Measurements from ENCODE around the gene COL5A1.
"Not testable (repeated sequence)": the region's sequence is repeated elsewhere in the genome, so short reads cannot be mapped to it uniquely, and the experiment has no call there.

The COL5A1 gene

GRCh38 chr9:134680393-134681060, 38.9 kb downstream of the COL5A1 start:
- Histone ChIP-seq H3K9me3 (peaks cover 16% of the 10 kb centered on the region; the same call in 1 of the 2 replicates), H3K9ac (no peak overlapping the region), H3K36me3 (peaks cover 20% of the 10 kb centered on the region; the same call in 1 of the 2 replicates), H4K20me1 (peaks cover 94% of the 10 kb centered on the region), H3K27me3 (no peaks in the 10 kb centered on the region), H3K4me3 (no peak overlapping the region), H3K4me1 (peaks cover 28% of the 10 kb centered on the region), H3K4me2 (no peak overlapping the region), H3K27ac (no peak overlapping the region)
- no peak for TF ChIP-seq Cebpa-rat (IDR thresholded peaks at IDR 0.05)

GRCh38 chr9:134681061-134681661, 39.6 kb downstream of the COL5A1 start:
- no peak overlapping the region for H3K4me2 ChIP-seq
- no peak for TF ChIP-seq Cebpa-rat (IDR thresholded peaks at IDR 0.05)
- no peak overlapping the region for H3K4me3 ChIP-seq
- H3K27ac ChIP-seq: no peak overlapping the region
- H3K4me1 ChIP-seq: peaks cover 26% of the 10 kb centered on the region
- no peaks in the 10 kb centered on the region for H3K27me3 ChIP-seq
- H4K20me1 ChIP-seq: peaks cover 93% of the 10 kb centered on the region
- H3K9ac ChIP-seq: no peak overlapping the region
- peaks cover 13% of the 10 kb centered on the region; the same call in 1 of the 2 replicates for H3K9me3 ChIP-seq
- H3K36me3 ChIP-seq: peaks cover 20% of the 10 kb centered on the region; the same call in 1 of the 2 replicates

- no peak overlapping the region for H3K9ac ChIP-seq
- peaks cover 93% of the 10 kb centered on the region for H4K20me1 ChIP-seq
- no peaks in the 10 kb centered on the region for H3K27me3 ChIP-seq
- TF ChIP-seq Cebpa-rat (IDR thresholded peaks at IDR 0.05): no peak
- peaks cover 18% of the 10 kb centered on the region for H3K4me1 ChIP-seq
- no peak overlapping the region for H3K27ac ChIP-seq
- H3K9me3 ChIP-seq: peaks cover 13% of the 10 kb centered on the region; the same call in 1 of the 2 replicates
- no peak overlapping the region for H3K4me3 ChIP-seq
- H3K4me2 ChIP-seq: no peak overlapping the region
- peaks cover 25% of the 10 kb centered on the region; the same call in 1 of the 2 replicates for H3K36me3 ChIP-seq
Measured at GRCh38 chr9:134682026-134682425, 40.4 kb downstream of the COL5A1 start.

GRCh38 chr9:134682651-134683364, 41.2 kb downstream of the COL5A1 start:
- H3K27ac ChIP-seq: no peak overlapping the region
- H3K9me3 ChIP-seq: peaks cover 13% of the 10 kb centered on the region; the same call in 1 of the 2 replicates
- TF ChIP-seq Cebpa-rat (IDR thresholded peaks at IDR 0.05): no peak
- H3K36me3 ChIP-seq: peaks cover 28% of the 10 kb centered on the region; the same call in 1 of the 2 replicates
- no peak overlapping the region for H3K9ac ChIP-seq
- peaks cover 93% of the 10 kb centered on the region for H4K20me1 ChIP-seq
- no peak overlapping the region for H3K4me2 ChIP-seq
- no peak overlapping the region for H3K4me3 ChIP-seq
- peaks cover 11% of the 10 kb centered on the region; the same call in 1 of the 2 replicates for H3K4me1 ChIP-seq
- no peaks in the 10 kb centered on the region for H3K27me3 ChIP-seq

DNA sequence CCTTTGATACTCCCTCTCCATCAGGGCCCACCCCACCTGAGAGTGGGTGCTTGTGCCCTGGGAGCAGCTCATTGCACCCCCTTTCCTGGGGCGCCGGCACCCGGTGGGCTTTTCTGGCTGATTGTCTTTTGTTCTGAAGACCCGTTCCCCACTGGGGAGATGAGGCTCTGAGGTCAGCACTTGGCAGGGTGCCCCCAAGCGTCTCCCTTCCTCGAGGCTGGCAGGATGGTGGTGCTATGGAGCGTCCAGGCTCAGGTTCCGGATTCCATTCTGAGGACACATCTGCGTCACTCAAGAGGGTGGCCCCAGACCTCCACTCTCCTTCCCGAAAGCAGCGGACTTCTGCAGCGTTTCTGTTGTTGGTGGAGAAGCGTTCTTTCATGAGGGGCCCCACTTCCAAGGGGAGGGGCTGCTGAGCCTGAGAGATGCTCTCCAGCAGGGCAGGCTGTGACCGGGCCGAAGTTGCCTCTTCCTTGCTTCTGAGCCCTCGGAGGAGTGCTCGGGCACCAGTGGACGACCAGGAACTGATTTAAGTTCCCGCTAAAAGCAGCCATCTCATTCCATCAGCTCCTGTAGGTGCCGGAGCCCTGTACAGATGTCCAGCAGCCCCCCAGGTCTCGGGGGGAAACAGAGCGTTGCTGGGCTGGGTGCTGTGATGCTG, 42.2 kb downstream of the COL5A1 start:
- H3K9ac ChIP-seq: no peak overlapping the region
- H3K36me3 ChIP-seq: peaks cover 28% of the 10 kb centered on the region; the same call in 1 of the 2 replicates
- H4K20me1 ChIP-seq: peaks cover 93% of the 10 kb centered on the region
- H3K4me3 ChIP-seq: no peak overlapping the region
- H3K27ac ChIP-seq: no peak overlapping the region
- H3K4me1 ChIP-seq: peaks cover 9% of the 10 kb centered on the region; the same call in 1 of the 2 replicates
- H3K9me3 ChIP-seq: peaks cover 13% of the 10 kb centered on the region; the same call in 1 of the 2 replicates
- H3K4me2 ChIP-seq: no peak overlapping the region
- no peak for TF ChIP-seq Cebpa-rat (IDR thresholded peaks at IDR 0.05)
- H3K27me3 ChIP-seq: no peaks in the 10 kb centered on the region

- H3K4me2 ChIP-seq: no peak overlapping the region
- H3K4me3 ChIP-seq: no peak overlapping the region
- H3K9ac ChIP-seq: no peak overlapping the region
- H3K36me3 ChIP-seq: peaks cover 28% of the 10 kb centered on the region; the same call in 1 of the 2 replicates
- no peaks in the 10 kb centered on the region for H3K27me3 ChIP-seq
- peaks cover 10% of the 10 kb centered on the region; the same call in 1 of the 2 replicates for H3K4me1 ChIP-seq
- peaks cover 13% of the 10 kb centered on the region; the same call in 1 of the 2 replicates for H3K9me3 ChIP-seq
- H4K20me1 ChIP-seq: peaks cover 96% of the 10 kb centered on the region
- H3K27ac ChIP-seq: no peak overlapping the region
- no peak for TF ChIP-seq Cebpa-rat (IDR thresholded peaks at IDR 0.05)
Measured at GRCh38 chr9:134684375-134684723, 42.7 kb downstream of the COL5A1 start.

DNA sequence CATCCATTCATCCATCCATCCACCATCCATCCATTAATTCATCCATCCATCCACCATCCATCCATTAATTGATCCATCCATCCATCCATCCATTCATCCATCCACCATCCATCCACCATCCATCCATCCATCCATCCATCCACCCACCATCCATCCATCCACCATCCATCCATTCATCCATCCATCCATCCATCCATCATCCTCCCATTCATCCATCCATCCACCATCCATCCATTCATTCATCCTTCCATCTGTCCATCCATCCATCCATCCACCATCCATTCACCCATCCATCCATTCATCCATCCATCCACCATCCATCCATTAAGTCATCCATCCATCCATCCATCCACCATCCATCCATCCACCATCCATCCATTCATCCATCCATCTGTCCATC, 43.3 kb downstream of the COL5A1 start:
- H3K27ac ChIP-seq, H3K4me1 ChIP-seq, H3K4me3 ChIP-seq, H3K9ac ChIP-seq, H3K27me3 ChIP-seq, H3K4me2 ChIP-seq: not testable (repeated sequence)
- peaks cover 97% of the 10 kb centered on the region for H4K20me1 ChIP-seq
- peaks cover 28% of the 10 kb centered on the region; the same call in 1 of the 2 replicates for H3K36me3 ChIP-seq
- H3K9me3 ChIP-seq: peaks cover 13% of the 10 kb centered on the region; the same call in 1 of the 2 replicates

DNA sequence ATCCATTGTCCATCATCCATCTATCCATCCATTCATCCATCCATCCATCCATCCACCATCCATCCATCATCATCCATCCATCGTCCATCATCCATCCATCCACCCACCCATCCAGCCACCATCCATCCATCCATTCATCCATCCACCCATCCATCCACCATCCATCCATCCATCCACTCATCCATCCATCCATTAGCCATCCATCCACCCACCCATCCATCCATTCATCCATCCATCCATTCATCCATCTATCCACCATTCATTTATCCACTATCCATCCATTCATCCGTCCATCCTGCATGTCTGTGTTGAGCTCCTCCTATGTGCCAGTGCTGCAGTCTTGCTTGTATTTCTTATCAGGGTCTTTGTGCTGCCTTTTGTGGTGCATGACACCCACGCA, 44.2 kb downstream of the COL5A1 start:
- Histone ChIP-seq H3K9me3 (peaks cover 13% of the 10 kb centered on the region; the same call in 1 of the 2 replicates), H3K27ac (no peak overlapping the region), H3K27me3 (no peaks in the 10 kb centered on the region), H3K9ac (no peak overlapping the region), H3K4me2 (no peak overlapping the region), H3K36me3 (peaks cover 34% of the 10 kb centered on the region), H4K20me1 (peaks cover 97% of the 10 kb centered on the region), H3K4me3 (no peak overlapping the region), H3K4me1 (peaks cover 10% of the 10 kb centered on the region; the same call in 1 of the 2 replicates)
- no peak for TF ChIP-seq Cebpa-rat (IDR thresholded peaks at IDR 0.05)

DNA sequence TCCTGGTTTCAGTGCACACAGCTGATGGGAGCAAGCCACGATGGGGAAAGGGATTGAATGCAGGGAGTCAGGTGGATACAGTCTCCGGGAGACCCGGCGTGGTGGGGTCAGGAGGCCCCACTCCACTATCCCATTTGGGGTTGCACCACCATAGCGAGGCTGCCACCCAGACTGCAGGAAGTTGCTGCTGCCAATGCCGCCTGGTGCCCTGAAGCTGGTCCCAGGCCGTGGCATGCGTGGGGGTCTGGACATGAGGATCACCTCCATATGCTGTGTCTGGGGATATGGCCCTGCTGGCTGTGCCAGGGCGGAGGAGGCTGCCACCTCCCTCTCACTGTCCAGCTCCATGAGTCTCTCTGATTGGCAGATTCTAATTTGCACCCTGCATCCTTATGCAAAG, 45.3 kb downstream of the COL5A1 start:
- Histone ChIP-seq H3K9ac (no peak overlapping the region), H3K4me1 (peaks cover 5% of the 10 kb centered on the region; the same call in 1 of the 2 replicates), H3K4me3 (no peak overlapping the region), H3K27ac (no peak overlapping the region), H3K27me3 (no peaks in the 10 kb centered on the region), H4K20me1 (peaks cover 95% of the 10 kb centered on the region), H3K4me2 (no peak overlapping the region), H3K36me3 (peaks cover 45% of the 10 kb centered on the region), H3K9me3 (peaks cover 13% of the 10 kb centered on the region; the same call in 1 of the 2 replicates)
- TF ChIP-seq Cebpa-rat (IDR thresholded peaks at IDR 0.05): no peak
